ENCODE measurements around the gene GPAT2.
"Not testable (repeated sequence)": the region's sequence is repeated elsewhere in the genome, so short reads cannot be mapped to it uniquely, and the experiment has no call there.

GPAT2 gene

DNA sequence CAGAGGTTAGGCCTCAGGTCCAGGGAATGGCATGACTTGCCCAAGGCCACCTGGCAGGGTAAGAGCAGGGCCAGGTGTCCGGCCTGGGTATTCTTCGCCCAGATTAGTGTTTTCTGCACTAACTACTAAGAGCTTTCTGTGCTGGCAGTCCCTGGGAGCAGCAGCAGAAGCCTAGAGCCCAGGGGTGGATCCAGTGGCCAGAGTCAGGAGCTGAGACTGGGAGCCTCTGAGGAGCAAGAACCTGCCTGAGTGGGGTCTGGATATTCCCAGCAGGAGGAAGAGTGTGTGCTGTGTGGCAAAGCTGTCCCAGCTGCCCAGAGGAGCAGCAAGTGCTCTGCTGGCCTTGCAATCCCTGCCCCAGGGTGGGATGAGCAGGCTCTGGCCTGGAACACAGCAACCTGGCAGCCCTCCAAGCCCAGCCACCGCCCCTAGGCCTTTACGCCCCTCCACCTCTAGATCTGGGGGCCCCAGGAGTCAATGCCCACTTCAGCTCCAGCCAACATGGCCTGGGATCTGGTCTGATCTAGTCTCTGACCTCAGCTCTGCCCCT is 30.7 kb upstream of the GPAT2 start:
- DNase-seq (ENCODE audit: low read depth), result no peak

DNA sequence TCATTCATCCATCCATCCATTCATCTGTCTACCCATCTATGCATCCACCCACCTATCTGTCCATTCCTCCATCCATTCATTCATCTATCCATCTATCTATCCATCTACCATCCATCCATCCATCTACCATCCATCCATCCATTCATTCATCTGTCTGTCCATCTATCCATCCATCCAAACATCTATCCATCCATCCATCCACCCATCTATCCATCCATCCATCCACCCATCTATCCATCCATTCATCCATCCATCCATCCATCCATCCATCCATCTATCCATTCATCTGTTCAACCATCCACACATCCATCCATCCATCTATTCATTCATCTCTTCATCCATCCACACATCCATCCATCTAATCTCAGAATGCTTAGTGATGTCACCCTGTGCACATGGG is 30.0 kb upstream of the GPAT2 start:
- not testable (repeated sequence) for DNase-seq (ENCODE audit: low read depth)

DNA sequence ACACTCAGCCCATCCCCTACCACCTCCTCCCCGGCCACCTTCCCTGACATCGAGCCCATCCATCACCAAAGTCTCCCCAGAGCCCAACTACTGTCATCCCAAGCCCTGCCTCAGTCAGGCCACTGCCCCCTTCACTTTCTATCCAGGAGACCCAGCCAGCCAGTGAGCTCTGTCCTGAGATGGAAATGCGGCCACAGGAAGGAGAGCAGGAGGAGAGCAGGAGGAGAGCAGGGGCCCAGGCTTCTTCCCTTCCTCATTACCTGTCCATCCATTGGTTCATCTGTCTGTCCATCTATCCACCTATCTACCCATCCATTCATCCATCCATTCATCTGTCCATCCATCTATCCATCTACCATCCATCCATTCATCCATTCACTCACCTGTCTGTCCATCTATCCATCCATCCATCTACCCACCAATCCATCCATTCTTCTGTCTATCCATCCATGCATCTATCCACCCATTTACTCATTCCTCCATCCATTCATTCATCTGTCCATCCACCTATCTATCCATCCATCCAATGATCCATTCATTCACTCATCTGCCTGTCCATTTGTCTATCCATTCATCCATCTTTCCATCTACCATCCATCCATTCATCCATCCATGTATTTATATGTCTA is 29.4 kb upstream of the GPAT2 start:
- DNase-seq (ENCODE audit: low read depth), result not testable (repeated sequence)

DNA sequence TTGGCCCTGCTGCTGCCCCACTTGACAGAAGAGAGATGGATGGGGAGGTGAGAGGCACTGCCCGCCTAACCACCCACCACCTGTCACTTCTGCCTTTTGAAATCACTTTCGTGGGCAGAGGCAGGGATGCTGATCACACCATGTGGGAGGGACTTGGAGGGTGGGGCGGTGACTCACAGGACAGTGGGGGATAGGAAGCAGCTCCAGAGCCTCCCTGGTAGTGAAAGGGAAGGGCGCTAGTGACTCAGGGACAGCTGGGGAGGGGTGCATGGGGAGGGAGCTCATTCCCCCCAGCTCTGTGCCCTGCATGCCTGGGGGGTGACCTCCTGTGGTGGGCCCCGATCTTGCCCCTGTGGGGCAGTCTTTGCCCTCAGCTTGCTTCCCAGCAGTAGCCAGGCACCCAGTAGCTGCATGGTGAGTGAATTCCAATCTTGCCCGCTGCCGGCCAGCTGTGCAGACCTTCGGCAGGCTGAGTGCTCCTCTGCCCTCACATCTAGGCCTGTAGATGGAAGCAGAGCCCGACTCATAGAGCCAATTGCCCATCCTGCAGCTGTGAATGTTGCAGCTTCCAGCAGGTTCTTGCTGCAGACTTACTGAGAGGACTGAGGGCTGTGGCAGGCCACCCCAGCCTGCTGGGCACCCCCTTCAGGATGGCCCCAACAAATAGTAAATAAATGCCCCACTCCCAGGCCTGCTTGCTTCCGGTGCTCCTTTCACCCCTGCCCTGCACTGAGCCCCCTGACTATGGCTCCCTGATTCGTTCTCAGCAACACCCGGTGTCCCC is 28.6 kb upstream of the GPAT2 start:
- DNase-seq (ENCODE audit: low read depth), result not testable (repeated sequence)

DNA sequence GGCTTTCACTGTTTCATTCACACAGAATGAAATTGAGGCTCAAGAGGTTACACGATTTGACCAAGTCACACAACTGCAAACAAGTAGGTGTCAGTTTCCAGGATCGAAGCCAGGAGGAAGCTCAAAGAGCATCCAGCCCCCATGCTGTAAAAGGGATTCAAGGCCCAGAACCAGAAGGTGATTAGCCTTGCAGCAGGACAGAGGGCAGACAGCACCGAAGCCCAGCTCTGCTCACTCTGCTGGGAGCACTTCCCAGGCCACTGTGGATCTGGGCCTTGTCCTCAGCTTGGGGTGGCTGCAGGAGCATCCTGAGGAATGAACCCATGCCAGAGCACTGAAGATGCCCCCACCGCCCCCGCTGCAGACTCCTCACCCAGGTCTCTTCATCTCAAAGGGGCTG is 27.8 kb upstream of the GPAT2 start:
- not testable (repeated sequence) for DNase-seq (ENCODE audit: low read depth)

DNA sequence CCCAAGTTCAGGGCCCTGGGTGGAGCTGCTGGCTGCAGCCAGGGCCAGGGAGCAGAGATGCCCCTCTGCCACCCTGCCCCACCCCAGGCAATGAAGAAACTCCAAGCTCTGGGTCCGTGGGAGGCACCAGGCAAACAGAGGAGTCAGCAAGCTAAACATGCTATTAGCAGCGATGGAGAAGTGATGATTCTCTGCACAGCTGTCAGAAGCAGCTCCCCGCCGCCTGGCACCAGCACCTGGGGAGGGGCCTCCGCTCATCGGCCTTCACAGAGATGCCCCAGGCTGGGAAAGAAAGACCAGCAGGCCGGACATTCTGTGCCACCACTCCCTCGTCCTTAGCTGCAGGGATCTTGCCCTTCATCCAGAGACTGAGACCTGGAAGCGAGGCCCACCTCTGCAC is 27.2 kb upstream of the GPAT2 start:
- DNase-seq (ENCODE audit: low read depth), result not testable (repeated sequence)

DNA sequence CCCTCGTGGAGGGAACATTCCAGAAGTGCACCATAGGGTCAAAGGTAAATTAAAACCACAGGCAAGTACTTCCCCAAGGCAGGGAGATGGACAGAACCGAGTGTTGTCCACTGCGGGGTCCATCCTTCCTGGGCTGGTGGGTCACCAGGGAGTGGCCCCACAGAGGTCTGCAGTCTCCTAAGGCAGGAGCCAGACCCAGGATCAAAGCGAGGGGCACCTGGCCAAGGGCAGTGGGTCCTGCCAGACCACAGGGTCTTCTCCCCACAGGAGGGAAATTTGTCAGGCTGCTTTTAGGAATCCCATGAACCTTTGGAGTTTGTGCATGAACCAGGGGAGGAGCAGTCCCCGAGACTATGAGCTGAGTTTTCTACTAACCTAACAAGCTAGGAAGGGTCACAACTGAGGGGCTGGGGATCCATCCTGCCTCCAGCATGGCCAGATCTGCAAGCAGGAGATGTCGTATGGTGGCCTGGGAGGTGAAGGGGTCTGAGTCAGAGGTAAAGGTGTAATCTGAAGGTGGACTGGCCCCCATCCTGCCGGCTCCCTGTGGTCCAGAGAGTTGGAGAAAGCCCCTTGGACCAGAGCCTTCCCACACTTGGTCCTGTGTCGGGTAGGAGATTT is 26.6 kb upstream of the GPAT2 start:
- not testable (repeated sequence) for DNase-seq (ENCODE audit: low read depth)

DNA sequence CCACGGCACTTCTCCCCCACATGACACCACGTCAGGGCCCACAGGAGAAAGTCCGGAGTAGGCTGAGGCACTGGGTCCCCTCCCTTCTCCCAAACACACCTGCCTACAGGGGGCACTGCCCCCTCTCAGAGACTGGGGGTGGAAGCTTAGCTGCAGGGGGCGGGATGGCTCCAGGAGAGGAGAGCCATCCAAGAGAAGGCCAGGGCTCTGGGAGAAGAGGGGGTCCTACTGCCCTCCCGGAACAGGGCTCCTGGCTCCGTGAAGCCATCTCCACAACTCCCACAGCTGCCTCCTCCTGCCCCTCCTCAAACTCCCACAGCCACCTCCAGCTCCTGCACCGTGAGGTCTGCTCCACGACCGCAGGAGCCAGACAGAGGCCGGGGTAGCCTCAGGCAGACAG is 25.6 kb upstream of the GPAT2 start:
- not testable (repeated sequence) for DNase-seq (ENCODE audit: low read depth)

DNA sequence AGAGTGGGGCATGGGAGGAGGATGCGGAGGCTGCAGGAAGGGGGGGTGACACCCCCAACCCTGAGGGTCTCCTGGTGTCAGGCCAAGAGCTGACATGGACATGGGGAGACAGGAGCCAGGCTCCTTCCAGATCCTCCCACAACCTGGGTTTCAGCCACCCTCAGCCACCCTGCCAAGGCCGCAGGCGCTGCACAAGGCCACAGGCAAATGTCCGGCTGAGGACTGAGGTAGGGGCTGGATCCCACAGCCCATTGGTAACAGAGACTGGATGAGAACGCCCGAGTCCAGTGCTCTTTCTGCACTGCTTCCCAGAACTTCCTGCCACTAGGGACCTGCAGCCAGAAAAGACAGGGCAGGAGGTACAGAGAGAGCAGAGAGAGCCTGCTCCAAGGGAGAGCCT is 24.7 kb upstream of the GPAT2 start:
- not testable (repeated sequence) for DNase-seq (ENCODE audit: low read depth)

DNA sequence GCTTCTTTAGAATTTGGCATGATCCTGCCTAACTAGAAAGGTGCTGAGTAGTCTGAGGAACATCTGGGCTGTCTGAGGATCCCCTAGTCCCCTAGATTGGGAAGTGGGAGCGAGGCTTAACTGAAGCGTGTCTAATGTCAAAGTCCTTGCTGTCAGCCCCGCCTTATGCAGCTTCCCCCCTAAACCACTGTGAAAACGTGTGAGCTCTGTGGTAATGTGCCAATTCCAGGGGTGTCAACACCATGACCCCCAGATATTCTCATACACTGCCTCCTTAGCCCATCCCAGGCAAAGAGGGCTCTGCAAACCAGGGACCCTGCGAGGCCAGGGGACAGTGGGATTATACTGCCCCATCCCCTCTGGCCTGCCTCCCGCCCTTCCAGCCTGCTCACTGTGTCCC is 21.1 kb upstream of the GPAT2 start:
- DNase-seq (ENCODE audit: low read depth), result not testable (repeated sequence)

DNA sequence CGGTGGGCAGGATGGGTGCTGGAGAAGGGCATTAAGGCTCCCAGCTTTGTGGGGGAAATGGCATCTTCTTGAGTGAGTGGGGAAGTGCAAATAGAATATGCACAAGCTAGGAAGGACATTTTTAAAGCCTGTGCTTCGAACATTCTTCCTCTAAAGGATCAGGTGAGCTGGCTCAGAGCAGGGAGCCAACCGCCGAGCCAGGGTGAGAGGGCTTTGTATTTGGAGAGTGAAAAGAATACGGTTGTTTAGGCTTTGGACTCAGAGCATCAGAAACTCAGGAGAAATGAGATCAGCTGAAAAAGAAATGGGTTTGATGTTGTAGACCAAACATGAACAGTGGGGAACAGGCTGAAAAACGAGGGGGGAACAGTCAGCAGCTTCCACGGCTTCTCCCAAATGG is 19.8 kb upstream of the GPAT2 start:
- not testable (repeated sequence) for DNase-seq (ENCODE audit: low read depth)

DNA sequence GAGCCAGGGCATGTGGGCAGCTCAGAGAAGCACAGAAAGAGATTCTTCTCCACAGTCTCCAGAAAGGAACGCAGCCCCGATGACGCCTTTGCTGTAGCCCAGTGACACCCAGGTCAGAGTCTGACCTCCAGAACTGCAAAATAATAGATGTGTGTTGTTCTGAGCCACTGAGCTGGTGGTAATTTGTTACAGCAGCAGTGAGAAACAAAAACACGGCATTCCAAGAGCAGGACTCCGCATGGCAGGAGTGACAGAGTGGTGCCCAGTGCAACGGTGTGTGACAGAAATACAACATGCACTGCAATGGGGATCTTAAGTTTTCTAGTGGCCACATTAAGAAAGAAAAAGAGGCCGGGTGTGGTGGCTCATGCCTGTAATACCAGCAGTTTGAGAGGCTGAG is 18.7 kb upstream of the GPAT2 start:
- DNase-seq (ENCODE audit: low read depth), result not testable (repeated sequence)

DNA sequence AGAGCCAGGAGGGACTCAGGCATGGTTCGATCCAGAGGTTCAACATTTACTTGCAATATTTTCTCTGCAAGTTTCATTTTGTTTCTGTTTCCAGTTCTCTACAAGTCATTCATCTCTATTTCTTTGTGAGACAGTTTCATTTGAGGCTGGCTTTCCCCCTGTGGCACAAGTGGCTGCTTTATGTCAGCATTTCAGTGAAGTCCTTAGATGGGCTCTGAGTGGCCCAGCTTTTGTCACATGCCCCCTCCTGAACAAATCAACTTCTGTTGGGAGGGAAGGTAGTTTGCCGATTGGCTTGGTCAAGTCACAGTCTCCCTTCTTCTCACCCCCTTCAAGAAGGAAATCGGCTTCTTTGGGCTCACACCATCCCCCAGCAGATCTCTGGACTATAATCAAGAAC is 17.9 kb upstream of the GPAT2 start:
- DNase-seq (ENCODE audit: low read depth), result not testable (repeated sequence)

DNA sequence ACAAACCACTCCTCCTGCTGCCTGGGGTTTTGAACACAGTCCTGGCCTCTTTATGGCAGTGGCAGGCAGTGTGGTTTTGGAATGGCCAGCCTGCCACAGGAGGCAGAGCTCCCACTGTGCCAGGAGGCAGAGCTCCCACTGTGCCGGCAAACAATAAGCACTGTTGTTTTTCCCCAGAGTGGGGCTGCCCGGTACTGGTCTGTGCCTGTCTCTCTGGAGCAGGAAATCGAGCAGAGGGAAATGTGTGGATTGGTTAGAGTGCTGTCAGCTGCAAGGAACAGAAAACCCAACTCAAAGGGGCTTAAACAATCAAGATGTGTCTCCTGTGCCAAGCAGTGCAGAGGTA is 15.2 kb upstream of the GPAT2 start:
- DNase-seq (ENCODE audit: low read depth), result not testable (repeated sequence)

DNA sequence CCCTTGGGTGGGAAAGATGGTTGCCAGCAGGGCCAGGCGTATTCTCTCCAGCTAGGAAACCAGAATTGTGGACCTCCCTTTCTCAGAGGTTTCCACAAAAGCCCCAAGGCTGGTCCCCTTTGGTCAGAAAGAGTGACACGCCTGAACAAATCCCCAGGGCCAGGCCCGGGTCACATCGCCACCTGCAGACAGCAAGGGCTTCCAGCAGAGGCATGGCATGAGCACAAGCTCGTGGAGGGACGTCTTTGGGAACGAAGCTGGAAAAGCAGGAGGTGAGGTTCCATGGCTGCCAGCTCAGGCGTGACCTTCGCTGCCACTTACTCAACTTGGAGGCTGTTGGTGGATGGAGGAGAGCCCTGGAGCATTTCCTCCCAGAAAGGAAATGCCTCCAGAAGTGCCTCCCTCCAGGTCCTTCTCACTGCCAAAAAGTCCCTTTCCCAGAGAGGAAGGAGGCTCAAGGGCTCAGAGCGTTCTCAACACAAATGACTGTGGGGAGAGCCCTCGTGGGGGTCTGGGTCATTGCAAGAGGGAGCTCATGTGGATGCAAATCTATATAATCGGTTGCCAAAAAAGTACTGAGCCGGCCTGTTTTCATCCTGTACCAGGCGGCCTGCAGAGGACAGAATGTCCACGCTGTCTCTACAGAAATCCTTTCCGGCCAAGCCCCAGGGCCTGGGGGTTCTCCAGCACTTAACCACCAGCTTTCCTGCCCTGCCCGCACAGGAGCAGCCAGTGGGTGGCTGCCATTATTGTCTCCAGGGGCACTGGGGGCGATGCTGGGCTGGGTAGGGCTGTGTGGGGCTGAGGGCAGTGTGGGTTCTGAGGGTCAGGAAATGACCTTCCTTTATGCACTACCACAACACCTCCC is 14.6 kb upstream of the GPAT2 start:
- not testable (repeated sequence) for DNase-seq (ENCODE audit: low read depth)

DNA sequence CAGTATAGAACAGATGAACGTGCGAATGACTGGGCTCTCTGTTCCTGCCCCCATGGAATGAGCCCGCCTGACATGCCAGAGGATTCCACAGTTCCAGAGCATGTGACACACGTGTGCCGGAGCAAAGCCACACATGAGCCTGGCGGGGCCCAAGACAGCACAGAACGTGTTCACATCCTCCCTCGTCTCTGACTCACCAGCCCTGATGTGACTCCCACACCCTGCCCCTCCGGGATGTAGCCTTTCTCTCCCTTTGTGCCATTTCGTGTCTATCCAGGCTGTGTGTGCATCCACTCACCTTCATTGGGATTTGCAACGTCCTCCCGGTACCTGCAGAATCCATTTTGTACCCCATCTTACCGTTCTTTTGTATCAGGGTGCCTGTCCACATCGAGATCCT is 838 bp upstream of the GPAT2 start:
- not testable (repeated sequence) for DNase-seq (ENCODE audit: low read depth)

DNA sequence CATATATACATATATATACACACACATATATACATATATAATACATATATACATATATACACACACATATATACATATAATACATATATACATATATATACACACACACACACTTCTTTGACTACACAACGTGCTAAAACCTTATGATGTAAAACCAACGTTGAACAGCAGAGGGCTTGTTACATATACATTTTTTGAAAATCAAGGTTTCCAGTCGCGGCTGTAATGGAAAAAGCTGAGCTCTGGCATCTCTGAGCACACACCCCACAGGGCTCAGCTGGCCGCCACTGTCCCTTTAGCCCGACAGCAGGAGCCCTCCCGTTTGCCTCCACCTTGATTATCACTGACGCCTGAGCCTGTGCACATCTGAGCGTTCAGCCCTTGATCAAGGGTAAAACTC is 719 bp downstream of the GPAT2 start:
- DNase-seq (ENCODE audit: low read depth), result not testable (repeated sequence)

DNA sequence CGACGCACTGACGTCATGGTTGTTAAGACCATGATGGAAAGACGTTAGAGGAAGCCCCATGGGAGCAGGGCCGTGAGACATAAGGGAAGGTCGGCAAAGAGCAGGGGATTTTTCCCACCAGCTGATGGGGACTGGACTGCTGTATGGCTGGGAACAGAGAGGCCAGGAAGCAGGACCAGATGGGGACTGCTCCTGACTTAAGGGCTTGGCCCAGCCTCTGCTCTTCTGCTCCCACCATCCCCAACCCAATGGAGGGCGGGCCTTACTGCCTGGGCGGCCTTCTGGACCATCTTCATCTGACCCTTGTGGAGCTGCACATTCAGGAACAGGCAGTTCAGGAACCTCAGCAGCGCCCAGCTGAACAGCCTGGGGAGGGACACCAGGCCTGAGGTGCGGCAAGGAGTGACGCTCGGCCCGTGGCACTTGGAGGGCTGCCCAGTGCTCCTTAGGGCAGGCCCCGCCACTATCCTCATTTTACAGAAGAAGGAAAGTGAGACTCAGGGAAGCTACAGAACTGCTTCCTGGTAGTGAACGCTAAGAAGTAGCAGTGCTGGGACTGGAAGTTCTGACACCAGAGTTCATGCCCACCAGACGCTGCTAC is 6.9 kb downstream of the GPAT2 start:
- not testable (repeated sequence) for DNase-seq (ENCODE audit: low read depth)

DNA sequence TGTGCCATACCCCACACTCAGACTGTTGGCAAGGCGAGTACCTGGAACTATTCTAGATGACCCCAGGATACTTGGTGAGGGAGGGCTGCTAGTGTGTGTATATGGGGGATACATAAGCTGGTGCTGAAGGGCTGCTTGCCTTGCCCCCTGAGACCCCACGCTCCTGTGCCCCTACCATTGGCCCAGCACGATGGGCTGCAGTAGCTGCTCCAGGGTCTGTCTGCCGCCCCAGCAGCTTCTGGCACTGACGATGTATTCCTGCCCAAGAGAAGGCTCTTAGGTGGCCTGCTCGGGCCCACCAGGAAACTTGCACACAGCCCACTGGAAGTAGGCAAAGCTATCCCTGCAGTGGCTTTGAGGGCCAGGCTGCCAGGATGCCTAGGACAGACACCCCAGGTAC is 9.0 kb downstream of the GPAT2 start:
- DNase-seq (ENCODE audit: low read depth), result not testable (repeated sequence)

DNA sequence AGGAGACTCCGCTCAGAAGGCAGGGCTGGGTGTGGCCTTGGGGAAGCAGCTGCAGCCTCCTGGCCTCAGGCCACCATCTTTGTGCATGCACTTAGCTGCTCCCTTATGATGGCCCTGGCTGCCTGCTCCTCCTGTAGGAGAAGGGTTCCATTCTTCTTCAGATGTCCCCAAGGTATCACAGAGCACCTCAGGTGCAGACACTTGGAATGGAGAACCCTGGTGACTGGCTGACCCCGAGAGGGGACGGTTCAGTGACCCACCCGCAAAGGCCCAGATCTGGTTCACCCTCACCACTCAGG is 9.6 kb downstream of the GPAT2 start:
- no peak for DNase-seq (ENCODE audit: low read depth)

DNA sequence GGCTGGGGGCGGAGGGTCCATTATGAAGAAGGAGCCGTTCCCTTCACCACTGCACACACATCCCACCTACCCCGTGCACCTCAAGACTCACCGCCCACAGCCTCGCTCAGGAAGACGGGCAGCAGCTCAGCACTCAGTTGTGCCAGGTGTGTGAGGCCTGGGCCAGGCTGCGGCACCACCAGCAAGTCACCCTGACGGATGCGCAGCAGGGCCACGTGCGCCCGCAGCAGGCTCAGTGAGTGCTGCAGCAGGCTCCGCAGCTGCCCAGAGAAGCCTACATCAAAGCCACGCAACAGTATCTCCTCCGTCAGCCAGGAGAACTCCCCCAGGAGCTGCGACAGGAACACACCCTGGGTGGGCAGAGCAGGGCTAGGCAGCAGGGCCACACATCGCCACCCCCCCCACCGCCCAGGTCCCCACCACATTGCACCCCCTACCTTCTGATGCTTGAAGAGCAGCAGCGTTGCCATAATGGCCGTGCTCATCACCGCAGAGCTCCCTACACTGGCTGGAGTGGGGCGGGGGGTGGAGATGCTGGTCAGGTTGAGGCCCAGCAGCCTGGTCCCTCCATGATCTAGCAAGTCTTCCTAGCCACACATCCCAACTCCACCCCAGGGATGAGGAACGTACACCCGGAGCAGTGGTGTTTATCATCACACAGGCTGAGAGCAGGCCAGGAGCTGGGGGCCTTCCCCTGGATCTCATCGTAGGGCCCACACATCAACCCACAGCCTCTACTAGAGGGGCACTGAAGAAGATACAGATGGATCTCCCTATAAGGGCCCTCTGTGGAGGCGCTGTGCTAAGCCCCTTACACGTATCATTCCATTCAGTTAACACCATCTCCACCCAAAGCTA is 10.2 kb downstream of the GPAT2 start:
- DNase-seq (ENCODE audit: low read depth), result no peak

All from stimulated activated CD8-positive, alpha-beta memory T cell treated with anti-CD3 and anti-CD28 coated beads, Interleukin-12 subunit alpha, Interleukin-12 subunit beta, amount 100 ng/mL, for 4 hours (primary cell).